A549 (cell line): Measurements from ENCODE around the gene APOBEC3B.
"Not testable (repeated sequence)": the region's sequence is repeated elsewhere in the genome, so short reads cannot be mapped to it uniquely, and the experiment has no call there.

ENCODE experiments used
- MAZ ChIP-seq: fragments of 150-350 bp; IDR thresholded peaks from 2 replicates; pipeline ENCODE4 v1.6.1; 2014; ENCODE audit warnings: antibody characterized with exemption, low read depth, low read length, borderline replicate concordance
- POLR2A ChIP-seq: IDR thresholded peaks from 2 replicates; pipeline ENCODE4 v1.6.1; 2012; ENCODE audit warnings: mild to moderate bottlenecking, low read length
- SREBF2 ChIP-seq: fragments of 450-650 bp; IDR thresholded peaks from 2 replicates; pipeline ENCODE4 v1.6.1; 2014; ENCODE audit warnings: mild to moderate bottlenecking, moderate library complexity
- TF ChIP-seq, protein P1 (sequence below): fragments of 150-350 bp; IDR thresholded peaks from 2 replicates; pipeline ENCODE4 v1.6.1; 2014; ENCODE audit warnings: low read depth, mild to moderate bottlenecking, low read length
- TF ChIP-seq, protein P2 (sequence below): fragments of >200 bp; sonication (Bioruptor Twin); formaldehyde crosslinking; IDR thresholded peaks from 3 replicates; pipeline ENCODE4 v1.5.1; 2016

DNA sequence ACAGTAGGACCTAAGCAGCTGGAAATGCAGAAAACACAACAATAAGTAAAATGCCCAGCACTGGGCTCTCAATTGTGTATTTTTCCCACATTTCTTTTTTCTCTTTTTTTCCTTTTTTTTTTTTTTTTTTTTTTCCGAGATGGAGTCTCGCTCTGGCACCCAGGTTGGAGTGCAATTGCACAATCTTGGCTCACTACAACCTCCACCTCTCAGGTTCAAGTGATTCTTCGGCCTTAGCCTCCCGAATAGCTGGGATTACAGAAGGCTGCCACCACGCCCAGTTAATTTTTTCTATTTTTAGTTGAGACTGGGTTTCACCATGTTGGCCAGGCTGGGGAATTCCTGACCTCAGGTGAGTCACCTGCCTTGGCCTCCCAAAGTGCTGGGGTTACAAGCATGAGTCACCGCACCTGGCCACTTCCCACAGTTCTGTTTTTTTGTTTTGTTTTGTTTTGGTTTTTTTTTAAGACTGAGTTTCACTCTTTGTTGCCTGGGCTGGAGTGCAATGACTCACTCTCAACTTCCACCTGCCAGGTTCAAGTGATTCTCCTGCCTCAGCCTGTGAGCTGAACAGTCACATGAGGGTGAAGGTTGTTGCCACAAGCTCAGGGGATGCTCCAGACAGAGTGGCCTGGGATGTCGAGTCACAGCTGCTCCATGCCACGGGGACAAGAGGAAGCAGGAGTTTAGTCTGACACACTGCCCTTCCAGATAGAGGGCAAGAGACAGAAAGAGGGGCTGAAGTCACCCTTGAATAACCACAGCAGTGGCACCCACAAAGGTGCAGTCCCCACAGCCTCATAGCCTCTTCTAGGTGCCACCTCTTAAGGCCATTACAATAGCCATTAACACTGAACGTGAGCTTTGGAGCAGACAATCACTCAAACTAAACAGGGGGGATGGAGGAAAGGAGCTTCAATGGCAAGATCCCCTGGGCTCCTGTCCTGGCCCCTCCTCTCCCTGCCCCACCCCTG lies 2.9 kb downstream of the APOBEC3B start:
- not testable (repeated sequence) for TF ChIP-seq POLR2A, SREBF2, MAZ
- TF ChIP-seq, protein P1, sequence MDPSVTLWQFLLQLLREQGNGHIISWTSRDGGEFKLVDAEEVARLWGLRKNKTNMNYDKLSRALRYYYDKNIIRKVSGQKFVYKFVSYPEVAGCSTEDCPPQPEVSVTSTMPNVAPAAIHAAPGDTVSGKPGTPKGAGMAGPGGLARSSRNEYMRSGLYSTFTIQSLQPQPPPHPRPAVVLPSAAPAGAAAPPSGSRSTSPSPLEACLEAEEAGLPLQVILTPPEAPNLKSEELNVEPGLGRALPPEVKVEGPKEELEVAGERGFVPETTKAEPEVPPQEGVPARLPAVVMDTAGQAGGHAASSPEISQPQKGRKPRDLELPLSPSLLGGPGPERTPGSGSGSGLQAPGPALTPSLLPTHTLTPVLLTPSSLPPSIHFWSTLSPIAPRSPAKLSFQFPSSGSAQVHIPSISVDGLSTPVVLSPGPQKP = not testable (repeated sequence)
- TF ChIP-seq, protein P2, sequence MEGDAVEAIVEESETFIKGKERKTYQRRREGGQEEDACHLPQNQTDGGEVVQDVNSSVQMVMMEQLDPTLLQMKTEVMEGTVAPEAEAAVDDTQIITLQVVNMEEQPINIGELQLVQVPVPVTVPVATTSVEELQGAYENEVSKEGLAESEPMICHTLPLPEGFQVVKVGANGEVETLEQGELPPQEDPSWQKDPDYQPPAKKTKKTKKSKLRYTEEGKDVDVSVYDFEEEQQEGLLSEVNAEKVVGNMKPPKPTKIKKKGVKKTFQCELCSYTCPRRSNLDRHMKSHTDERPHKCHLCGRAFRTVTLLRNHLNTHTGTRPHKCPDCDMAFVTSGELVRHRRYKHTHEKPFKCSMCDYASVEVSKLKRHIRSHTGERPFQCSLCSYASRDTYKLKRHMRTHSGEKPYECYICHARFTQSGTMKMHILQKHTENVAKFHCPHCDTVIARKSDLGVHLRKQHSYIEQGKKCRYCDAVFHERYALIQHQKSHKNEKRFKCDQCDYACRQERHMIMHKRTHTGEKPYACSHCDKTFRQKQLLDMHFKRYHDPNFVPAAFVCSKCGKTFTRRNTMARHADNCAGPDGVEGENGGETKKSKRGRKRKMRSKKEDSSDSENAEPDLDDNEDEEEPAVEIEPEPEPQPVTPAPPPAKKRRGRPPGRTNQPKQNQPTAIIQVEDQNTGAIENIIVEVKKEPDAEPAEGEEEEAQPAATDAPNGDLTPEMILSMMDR = not testable (repeated sequence)
